Endothelial cell of umbilical vein (primary cell): Measurements from ENCODE around the gene APIP. TPM values are rescaled to one million over a fixed set of nuclear protein-coding genes. Genes with fewer than 3 reads are reported as not detected.

Source experiments
- BruUV-seq: library from RNA; stranded (reverse); fragments of 400-500 nt; replicated peaks from 2 replicates; lab custom pipeline; 2021; lab: Mats Ljungman, UMichigan
- CTCF ChIA-PET: fragments of 300-600, 350-600 bp; sonication (Branson Sonifier 250); formaldehyde crosslinking; loops from one replicate; lab custom pipeline; 2021; ENCODE audit warnings: antibody characterized with exemption, inconsistent platforms; lab: Charles Lee
- POLR2A ChIA-PET: fragments of 300-600, 350-600 bp; sonication (Branson Sonifier 250); formaldehyde crosslinking; loops from one replicate; lab custom pipeline; 2021; ENCODE audit warnings: antibody characterized with exemption, inconsistent platforms; lab: Charles Lee
- DNase-seq: peaks from one replicate; pipeline ENCODE4 v3.0.0-alpha.2; 2011; ENCODE audit warnings: low read depth, low spot score
- FAIRE-seq: peaks from 2 replicates; lab custom pipeline; 2011; peaks lifted over from hg19 to GRCh38; lab: Jason Lieb, UNC
- H2AFZ ChIP-seq: 2 replicates; pipeline ENCODE4 v1.6.0; 2012; ENCODE audit warnings: low read depth, low read length, control low read depth, inconsistent platforms
- H3K27ac ChIP-seq: 2 replicates; pipeline ENCODE4 v1.5.1; 2011; ENCODE audit warnings: low read depth, mild to moderate bottlenecking, control low read depth, low read length, moderate library complexity; ENCODE audit not compliant: insufficient read depth
- H3K27me3 ChIP-seq, 2 experiments: 2 replicates each; pipeline versions ENCODE4 v1.6.0 to v1.6.1; 2011; ENCODE audit warnings: low read length in 2 of 2, mixed read lengths in 1 of 2; ENCODE audit not compliant: control insufficient read depth in 2 of 2, insufficient read depth in 2 of 2
- H3K36me3 ChIP-seq, 2 experiments: 2 replicates in 1 of 2; 3 replicates in 1 of 2; pipeline ENCODE4 v1.5.1; 2011; ENCODE audit warnings: low read length in 2 of 2, mild to moderate bottlenecking in 1 of 2, moderate library complexity in 1 of 2; ENCODE audit not compliant: control insufficient read depth in 2 of 2, insufficient read depth in 2 of 2; ENCODE audit errors: extremely low read depth in 1 of 2
- H3K4me1 ChIP-seq: 3 replicates; pipeline ENCODE4 v1.5.1; 2011; ENCODE audit warnings: mild to moderate bottlenecking, low read length; ENCODE audit not compliant: control insufficient read depth, insufficient read depth; ENCODE audit errors: extremely low read depth
- H3K4me2 ChIP-seq: 2 replicates; pipeline ENCODE4 v1.6.1; 2011; ENCODE audit warnings: low read length, control low read depth, mixed read lengths; ENCODE audit not compliant: insufficient read depth
- H3K4me3 ChIP-seq, 3 experiments: fragments of 200-600 bp in 1 of 3; sonication (generic), shearing (Covaris generic) in 1 of 3; replicated peaks in 1 of 3; 2 replicates each; pipeline ENCODE4 v1.5.1; 2011 to 2016; ENCODE audit warnings: control low read depth in 3 of 3, low read length in 3 of 3, mild to moderate bottlenecking in 2 of 3, inconsistent platforms in 1 of 3, low read depth in 1 of 3, moderate library complexity in 1 of 3; ENCODE audit not compliant: insufficient read depth in 1 of 3
- H3K79me2 ChIP-seq: 2 replicates; pipeline ENCODE4 v1.6.0; 2012; ENCODE audit warnings: low read length, inconsistent platforms; ENCODE audit not compliant: control insufficient read depth, insufficient read depth
- H3K9ac ChIP-seq: replicated peaks from 2 replicates; pipeline ENCODE3; 2011; ENCODE audit warnings: low read length, control low read depth; ENCODE audit not compliant: insufficient read depth; ENCODE audit errors: extremely low read depth
- H3K9me1 ChIP-seq: replicated peaks from 3 replicates; pipeline ENCODE4 v1.6.0; 2011; ENCODE audit warnings: mild to moderate bottlenecking, low read length; ENCODE audit not compliant: control insufficient read depth, insufficient read depth; ENCODE audit errors: extremely low read depth
- H3K9me3 ChIP-seq: replicated peaks from 2 replicates; pipeline ENCODE4 v1.5.1; 2012; ENCODE audit warnings: low read length, inconsistent platforms; ENCODE audit not compliant: control insufficient read depth, insufficient read depth
- H4K20me1 ChIP-seq: replicated peaks from 2 replicates; pipeline ENCODE3; 2011; ENCODE audit warnings: mild to moderate bottlenecking, low read length; ENCODE audit not compliant: control insufficient read depth, insufficient read depth; ENCODE audit errors: extremely low read depth
- CTCF ChIP-seq, 2 donors: IDR thresholded peaks; 1 replicate in 1 of 2; 2 replicates in 1 of 2; pipeline ENCODE4 v1.5.1; 2011; ENCODE audit warnings: low read length in 2 of 2, mild to moderate bottlenecking in 2 of 2, moderate library complexity in 2 of 2, control low read depth in 1 of 2, inconsistent platforms in 1 of 2, low read depth in 1 of 2; ENCODE audit not compliant: insufficient read depth in 1 of 2; ENCODE audit errors: extremely low read depth in 1 of 2
- EZH2 ChIP-seq: IDR thresholded peaks from 2 replicates; pipeline ENCODE4 v1.6.1; 2012; ENCODE audit warnings: borderline replicate concordance, low read depth, mild to moderate bottlenecking, moderate library complexity, low read length, inconsistent platforms; ENCODE audit not compliant: severe bottlenecking
- FOS ChIP-seq: IDR thresholded peaks from 2 replicates; pipeline ENCODE4 v1.6.1; 2011; ENCODE audit warnings: mild to moderate bottlenecking, low read length, moderate library complexity, borderline replicate concordance; ENCODE audit not compliant: insufficient read depth
- GATA2 ChIP-seq: IDR thresholded peaks from 2 replicates; pipeline ENCODE4 v1.7.0; 2011; ENCODE audit warnings: low read depth, mild to moderate bottlenecking, moderate library complexity, mixed read lengths, low read length; ENCODE audit not compliant: insufficient read length, insufficient read depth
- JUN ChIP-seq: IDR thresholded peaks from 2 replicates; pipeline ENCODE4 v1.6.1; 2011; ENCODE audit warnings: borderline replicate concordance, low read depth; ENCODE audit not compliant: insufficient read length, insufficient read depth
- MYC ChIP-seq: IDR thresholded peaks from one replicate; pipeline ENCODE4 v1.6.1; 2011; ENCODE audit warnings: mild to moderate bottlenecking, low read depth, low read length
- POLR2AphosphoS5 ChIP-seq: IDR thresholded peaks from 2 replicates; pipeline ENCODE4 v1.6.1; 2012; ENCODE audit warnings: low read depth, mild to moderate bottlenecking, control low read depth, low read length, moderate library complexity; ENCODE audit not compliant: insufficient read depth
- dilution Hi-C: fragments of 300-500 bp; cut with MboI; formaldehyde crosslinking; loops from one replicate; pipeline ENCODE4 v1.15.0; 2019; ENCODE audit warnings: low sequenced_read_pairs; ENCODE audit not compliant: extremely low pct_ligation_motif_present
- intact Hi-C: fragments of 100-400 bp; cut with micrococcal nuclease; formaldehyde crosslinking; loops from one replicate; pipeline ENCODE4 v1.10.0; 2022
- polyA plus RNA-seq, 4 experiments: library from polyadenylated mRNA; depleted of rRNA in 3 of 4; stranded (reverse) in 3 of 4; unstranded in 1 of 4; fragments of >200 nt; gene quantifications; 2 replicates each; pipeline versions ENCODE4 v1.2.1 to v1.2.3, GENCODE V29; 2011 to 2012; ENCODE audit warnings: missing spikeins in 1 of 4
- total RNA-seq: library from RNA; stranded (reverse); gene quantifications from 2 replicates; pipeline ENCODE4 v1.2.3, GENCODE V29; 2021

APIP gene
- total and polyA plus RNA-seq, 2 donors (not counting 3 experiments of a cell fraction or from before 2014, with no cell fraction given): 10.0 to 26.9 TPM

DNA sequence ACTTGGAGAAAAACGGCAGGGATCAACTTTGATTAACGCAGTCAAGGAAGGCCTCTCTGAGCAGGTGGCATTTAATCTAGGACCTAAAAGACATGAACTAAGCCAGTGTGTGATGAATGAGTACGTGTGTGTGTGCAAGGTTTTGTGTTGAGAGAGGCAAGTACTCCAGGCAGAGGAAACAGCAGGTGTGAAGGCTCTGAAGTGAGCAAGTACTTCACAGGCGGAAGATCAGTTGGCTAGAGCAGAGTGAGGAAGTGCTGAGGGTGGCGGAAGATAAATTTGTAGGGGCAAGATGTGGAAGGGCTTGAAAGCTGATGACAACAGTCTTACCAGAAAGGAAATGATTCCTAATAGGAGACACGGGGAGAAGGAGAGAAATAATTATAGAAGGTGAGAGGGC is 6.8 kb downstream of the APIP start:
- Histone ChIP-seq H3K4me1 (peaks cover 5% of the 10 kb centered on the region), H3K79me2 (peaks cover under 1% of the 10 kb centered on the region), H3K4me3 (no peak overlapping the region), H3K27me3 (no peaks in the 10 kb centered on the region), H3K9ac (no peak overlapping the region), H4K20me1 (no peaks in the 10 kb centered on the region), H2AFZ (no peak overlapping the region), H3K4me2 (no peak overlapping the region), H3K9me1 (no peaks in the 10 kb centered on the region), H3K27ac (no peak overlapping the region), H3K36me3 (no peaks in the 10 kb centered on the region), H3K9me3 (no peaks in the 10 kb centered on the region)
- TF ChIP-seq FOS (no peak), EZH2 (no peak), GATA2 (no peak), CTCF (IDR thresholded peaks at IDR 0.05; ENCODE audit: extremely low read depth in 1 of 2, insufficient read depth in 1 of 2, low read depth in 1 of 2, low read length in 2 of 2) (no peak), JUN (no peak), MYC (no peak), POLR2AphosphoS5 (no peak)
- intact Hi-C loops (no loop called here), dilution Hi-C loops (no loop called here)
- no TSS peak for BruUV-seq
- DNase-seq (no peak), FAIRE-seq (no peak)
- POLR2A ChIA-PET: no interaction called here
- CTCF ChIA-PET: interaction anchor here (0.9 to 1.2 kb wide), 2 partner anchors 15 to 17 kb away, joined by 3 to 4 read pairs; no protein-coding TSS in a partner anchor
